ENCODE measurements around the gene TMEM119.
A peak's percentile ranks its signal among the peaks of the same experiment; 100 is the strongest.

The TMEM119 gene

GRCh38 chr12:108643941-108644810 lies 46.3 kb upstream of the TMEM119 start:
- Histone ChIP-seq H3K27me3 (no peaks in the 10 kb centered on the region), H3K4me3 (no peak overlapping the region), H3K27ac (peak overlapping the region; percentile 52 to 53), H3K36me3 (peaks cover 33 to 34% (median 34%) of the 10 kb centered on the region in 3 donors), H3K4me1 (peaks cover 0 to 35% (median 28%) of the 10 kb centered on the region in 4 donors), H3K9me3 (no peaks in the 10 kb centered on the region)
- intact Hi-C loops (cut with DNase I; ENCODE audit: low total_unique reads) = no loop called here
- DNase-seq = peak; percentile 74 to 83
- no peak for TF ChIP-seq CTCF (IDR thresholded peaks at IDR 0.05)

DNA sequence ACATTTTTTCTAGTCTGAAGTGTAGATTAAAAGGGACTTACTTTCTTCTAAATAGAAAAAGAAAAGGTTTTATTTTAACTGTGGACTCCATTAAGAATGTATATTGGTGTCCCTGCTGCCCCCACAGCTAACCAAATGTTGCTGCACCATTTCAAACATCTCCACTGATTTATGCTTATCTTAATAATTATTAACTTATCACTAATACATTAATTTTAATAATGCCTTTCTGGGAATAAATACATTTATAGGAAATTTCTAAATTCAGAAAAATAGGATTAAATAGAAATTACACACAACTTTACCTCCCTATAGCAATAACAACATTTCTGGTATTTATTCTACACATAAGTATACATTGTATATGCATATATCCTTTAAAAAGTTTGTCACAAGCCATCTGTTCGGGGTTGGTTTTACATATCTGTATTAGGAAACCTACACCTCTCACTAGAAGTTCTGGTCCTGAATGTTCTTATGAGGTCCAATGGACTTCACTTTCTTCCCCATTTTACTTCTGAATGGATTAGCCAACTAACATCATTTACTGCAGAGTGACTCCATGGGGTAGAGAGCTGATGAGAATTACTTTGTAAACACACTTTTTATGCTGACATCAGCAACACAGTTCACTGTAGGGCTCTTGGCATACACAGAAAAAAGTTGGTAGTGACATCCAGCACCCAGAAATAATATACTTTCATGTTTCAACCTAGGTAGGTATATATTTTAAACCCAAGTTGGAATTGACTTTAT lies 45.2 kb upstream of the TMEM119 start:
- no peak overlapping the region for H3K4me3 ChIP-seq
- no peak for TF ChIP-seq CTCF (IDR thresholded peaks at IDR 0.05)
- H3K4me1 ChIP-seq = peaks cover 0 to 41% (median 35%) of the 10 kb centered on the region in 4 donors
- intact Hi-C loops (cut with DNase I; ENCODE audit: low total_unique reads) = no loop called here
- no peak overlapping the region for H3K27ac ChIP-seq
- no peak for DNase-seq
- H3K27me3 ChIP-seq = no peaks in the 10 kb centered on the region
- no peaks in the 10 kb centered on the region for H3K9me3 ChIP-seq
- peaks cover 23 to 26% (median 24%) of the 10 kb centered on the region in 3 donors for H3K36me3 ChIP-seq

GRCh38 chr12:108642269-108642870 lies 44.5 kb upstream of the TMEM119 start:
- TF ChIP-seq CTCF (IDR thresholded peaks at IDR 0.05) = no peak
- no peaks in the 10 kb centered on the region for H3K27me3 ChIP-seq
- H3K36me3 ChIP-seq = peaks cover 16 to 19% (median 17%) of the 10 kb centered on the region in 3 donors
- H3K4me1 ChIP-seq = peaks cover 0 to 44% (median 38%) of the 10 kb centered on the region in 4 donors
- H3K27ac ChIP-seq = no peak overlapping the region
- H3K9me3 ChIP-seq = no peaks in the 10 kb centered on the region
- no peak for DNase-seq
- intact Hi-C loops (cut with DNase I; ENCODE audit: low total_unique reads) = no loop called here
- no peak overlapping the region for H3K4me3 ChIP-seq

DNA sequence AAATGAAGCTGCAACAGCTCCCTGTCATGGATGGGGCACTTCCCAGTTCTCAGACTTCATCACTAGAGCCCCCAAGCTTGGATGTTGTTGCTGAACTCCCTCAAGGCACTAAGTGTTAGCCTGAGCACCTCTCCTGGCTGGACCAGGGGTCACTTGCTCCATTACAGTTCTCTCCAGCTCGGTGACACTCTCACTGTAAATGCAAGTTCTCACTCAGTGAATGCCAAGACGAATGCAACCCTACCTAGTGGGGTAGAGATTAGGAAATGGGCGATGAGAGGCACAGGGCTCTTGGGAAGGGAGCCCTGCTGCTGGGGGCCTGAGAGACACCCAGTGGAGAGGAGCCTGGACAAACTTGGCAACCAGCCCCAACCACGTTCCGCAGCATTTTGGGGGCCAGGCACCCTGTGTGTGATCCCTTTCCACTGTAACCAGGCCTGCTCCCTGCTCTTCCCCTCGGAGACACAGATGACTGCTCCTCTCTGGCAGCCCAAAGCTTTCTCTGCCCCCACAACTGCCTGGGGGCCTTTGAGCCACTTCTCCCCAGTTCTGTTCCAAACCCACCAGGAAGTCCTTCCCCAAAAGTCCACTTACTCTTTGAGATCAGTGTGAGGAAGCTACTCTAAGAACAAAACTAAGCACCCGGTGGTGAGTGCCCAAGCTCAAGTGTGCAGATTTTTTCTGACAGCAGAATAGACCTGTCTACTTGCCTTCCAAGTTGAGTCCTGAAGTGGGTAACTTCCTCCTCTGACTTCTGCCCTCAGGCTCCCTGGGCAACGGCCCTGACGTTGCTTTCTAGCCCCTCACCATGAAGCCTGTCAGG lies 43.8 kb upstream of the TMEM119 start:
- H3K36me3 ChIP-seq = peaks cover 12% of the 10 kb centered on the region in 3 donors
- TF ChIP-seq CTCF (IDR thresholded peaks at IDR 0.05) = no peak
- no peak for DNase-seq
- H3K4me3 ChIP-seq = no peak overlapping the region
- intact Hi-C loops (cut with DNase I; ENCODE audit: low total_unique reads) = no loop called here
- no peaks in the 10 kb centered on the region for H3K9me3 ChIP-seq
- H3K27ac ChIP-seq = no peak overlapping the region
- H3K4me1 ChIP-seq = peaks cover 0 to 38% (median 34%) of the 10 kb centered on the region in 4 donors
- no peaks in the 10 kb centered on the region for H3K27me3 ChIP-seq
